ENCODE measurements around the gene TMEM239. TPM values are rescaled to one million over a fixed set of nuclear protein-coding genes. Genes with fewer than 3 reads are reported as not detected.
A peak's percentile ranks its signal among the peaks of the same experiment; 100 is the strongest.

TMEM239 gene
- polyA plus RNA-seq, 1 of the 3 experiments (the other 2 are of a cell fraction), result 0.02 TPM

DNA sequence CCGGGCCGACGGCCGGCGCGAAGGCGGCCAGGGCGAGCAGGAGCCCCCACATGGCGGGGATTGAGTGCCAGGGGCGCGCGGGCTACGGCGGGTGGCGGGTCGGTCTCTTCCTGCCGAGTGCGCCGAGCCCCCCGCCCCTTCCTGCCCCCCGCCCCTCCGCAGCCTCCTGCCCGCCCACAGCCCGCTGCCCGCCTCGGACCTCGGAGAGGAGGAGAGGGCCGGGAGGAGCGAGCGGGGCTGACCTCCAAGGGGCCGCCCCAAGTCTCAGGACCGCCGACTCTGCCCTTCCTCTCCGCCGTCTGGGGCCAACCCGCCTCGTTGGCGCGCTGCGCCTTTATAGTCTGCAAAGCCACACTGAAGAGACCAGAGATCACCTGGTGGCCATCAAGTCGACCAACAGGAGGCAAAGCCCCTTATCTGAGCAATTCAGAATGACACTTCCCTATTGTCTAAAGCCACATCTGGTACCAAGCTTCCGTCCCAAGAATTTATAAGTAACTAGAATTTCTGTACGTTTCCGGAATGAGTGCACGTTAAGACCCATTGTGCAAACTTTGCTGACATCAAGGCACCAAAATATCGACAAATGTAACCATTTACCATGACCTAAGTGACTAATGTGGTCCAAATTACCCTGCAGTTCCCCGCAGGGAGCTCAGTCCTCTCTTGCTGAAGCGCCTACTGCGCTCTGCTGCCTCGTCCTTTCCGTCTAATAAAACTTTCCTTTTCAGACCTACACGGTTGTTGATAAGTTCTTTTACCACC is 15.5 kb upstream of the TMEM239 start, which contains the start of gene CPXM1:
CPXM1 (minus strand) TSS at position 107 of the 765 bp plus-strand sequence; CDS start at position 52, 55 bp downstream.
- Histone ChIP-seq H3K27ac (ENCODE audit: low read depth in 2 of 2, low read length in 1 of 2) (peak within 1 kb of the TSS in 1 of 2 experiments; percentile 83; a peak in 2 of 4 replicates), H3K4me2 (peak within 1 kb of the TSS; percentile 78), H3K4me1 (ENCODE audit: control insufficient read depth in 1 of 2, insufficient read depth in 2 of 2, low read depth in 1 of 2, low read length in 1 of 2) (peaks cover 0 to 14% of the 10 kb centered on the region in 2 experiments; a peak in 1 of 4 replicates), H3K4me3 (ENCODE audit: low read depth in 2 of 2, low read length in 1 of 2) (peak within 1 kb of the TSS; percentile 53 to 60), H3K27me3 (ENCODE audit: insufficient read depth) (no peaks in the 10 kb centered on the region), H3K9me2 (no peaks in the 10 kb centered on the region), H3K9me3 (no peaks in the 10 kb centered on the region), H3K79me2 (ENCODE audit: insufficient read depth) (no peaks in the 10 kb centered on the region), H3K36me3 (replicated peaks in 1 of 2; ENCODE audit: control insufficient read depth in 1 of 2, insufficient read depth in 2 of 2, low read length in 1 of 2) (peaks cover 0 to 15% of the 10 kb centered on the region in 2 experiments), H3F3A (replicated peaks; ENCODE audit: insufficient read depth) (no peaks in the 10 kb centered on the region), H4K20me1 (ENCODE audit: insufficient read depth) (no peaks in the 10 kb centered on the region), H2AFZ (ENCODE audit: low read depth) (peak within 1 kb of the TSS; percentile 87; the same call in 1 of the 2 replicates), H3K9ac (peak within 1 kb of the TSS; percentile 28)
- 30% methylated on average over 23 of the region's 52 CpGs for WGBS (ENCODE audit: low lambda C conversion rate)
- CTCF ChIA-PET, result interaction anchor here (0.9 to 1.5 kb wide), 5 partner anchors 14 to 71 kb away, joined by 3 to 4 read pairs (median 3); partner anchors contain the start of gene C20orf141
- POLR2A ChIA-PET, result interaction anchor here (0.8 to 2.9 kb wide), 9 partner anchors 9 to 238 kb away, joined by 3 to 11 read pairs (median 4); partner anchors contain the start of genes C20orf141 and NOP56
- DNase-seq, result peak; percentile 98
- TF ChIP-seq ELF1 (IDR thresholded peaks at IDR 0.05) (no peak), FOXM1 (IDR thresholded peaks at IDR 0.05; ENCODE audit: low read depth) (no peak), EZH2phosphoT487 (IDR thresholded peaks at IDR 0.05; ENCODE audit: borderline replicate concordance, low read depth) (no peak), SMC3 (IDR thresholded peaks at IDR 0.05; ENCODE audit: low read depth, low read length) (0 out of 2 replicates have a peak, but pooled peaks have one; percentile 9), YY1 (IDR thresholded peaks at IDR 0.05; ENCODE audit: low read depth) (no peak), MEF2A (IDR thresholded peaks at IDR 0.05; ENCODE audit: borderline replicate concordance, low read depth) (no peak), RCOR1 (IDR thresholded peaks at IDR 0.05; ENCODE audit: low read length) (0 out of 2 replicates have a peak, but pooled peaks have one; percentile 7), RFX5 (IDR thresholded peaks at IDR 0.05; ENCODE audit: low read length) (no peak), GABPA (IDR thresholded peaks at IDR 0.05; ENCODE audit: low read depth) (no peak), TCF12 (IDR thresholded peaks at IDR 0.05) (no peak), FOXJ3 (CRISPR knock-in tag; IDR thresholded peaks at IDR 0.05) (no peak), GATA2 (CRISPR knock-in tag; IDR thresholded peaks at IDR 0.05) (no peak), CHD2 (IDR thresholded peaks at IDR 0.05; ENCODE audit: low read length, partially characterized antibody) (no peak)
- TF ChIP-seq, protein P1, sequence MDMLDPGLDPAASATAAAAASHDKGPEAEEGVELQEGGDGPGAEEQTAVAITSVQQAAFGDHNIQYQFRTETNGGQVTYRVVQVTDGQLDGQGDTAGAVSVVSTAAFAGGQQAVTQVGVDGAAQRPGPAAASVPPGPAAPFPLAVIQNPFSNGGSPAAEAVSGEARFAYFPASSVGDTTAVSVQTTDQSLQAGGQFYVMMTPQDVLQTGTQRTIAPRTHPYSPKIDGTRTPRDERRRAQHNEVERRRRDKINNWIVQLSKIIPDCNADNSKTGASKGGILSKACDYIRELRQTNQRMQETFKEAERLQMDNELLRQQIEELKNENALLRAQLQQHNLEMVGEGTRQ (IDR thresholded peaks at IDR 0.05; ENCODE audit: borderline replicate concordance, low read depth, low read length), result no peak
- TF ChIP-seq, protein P2, sequence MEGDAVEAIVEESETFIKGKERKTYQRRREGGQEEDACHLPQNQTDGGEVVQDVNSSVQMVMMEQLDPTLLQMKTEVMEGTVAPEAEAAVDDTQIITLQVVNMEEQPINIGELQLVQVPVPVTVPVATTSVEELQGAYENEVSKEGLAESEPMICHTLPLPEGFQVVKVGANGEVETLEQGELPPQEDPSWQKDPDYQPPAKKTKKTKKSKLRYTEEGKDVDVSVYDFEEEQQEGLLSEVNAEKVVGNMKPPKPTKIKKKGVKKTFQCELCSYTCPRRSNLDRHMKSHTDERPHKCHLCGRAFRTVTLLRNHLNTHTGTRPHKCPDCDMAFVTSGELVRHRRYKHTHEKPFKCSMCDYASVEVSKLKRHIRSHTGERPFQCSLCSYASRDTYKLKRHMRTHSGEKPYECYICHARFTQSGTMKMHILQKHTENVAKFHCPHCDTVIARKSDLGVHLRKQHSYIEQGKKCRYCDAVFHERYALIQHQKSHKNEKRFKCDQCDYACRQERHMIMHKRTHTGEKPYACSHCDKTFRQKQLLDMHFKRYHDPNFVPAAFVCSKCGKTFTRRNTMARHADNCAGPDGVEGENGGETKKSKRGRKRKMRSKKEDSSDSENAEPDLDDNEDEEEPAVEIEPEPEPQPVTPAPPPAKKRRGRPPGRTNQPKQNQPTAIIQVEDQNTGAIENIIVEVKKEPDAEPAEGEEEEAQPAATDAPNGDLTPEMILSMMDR (IDR thresholded peaks at IDR 0.05), result no peak
- TF ChIP-seq, protein P3, sequence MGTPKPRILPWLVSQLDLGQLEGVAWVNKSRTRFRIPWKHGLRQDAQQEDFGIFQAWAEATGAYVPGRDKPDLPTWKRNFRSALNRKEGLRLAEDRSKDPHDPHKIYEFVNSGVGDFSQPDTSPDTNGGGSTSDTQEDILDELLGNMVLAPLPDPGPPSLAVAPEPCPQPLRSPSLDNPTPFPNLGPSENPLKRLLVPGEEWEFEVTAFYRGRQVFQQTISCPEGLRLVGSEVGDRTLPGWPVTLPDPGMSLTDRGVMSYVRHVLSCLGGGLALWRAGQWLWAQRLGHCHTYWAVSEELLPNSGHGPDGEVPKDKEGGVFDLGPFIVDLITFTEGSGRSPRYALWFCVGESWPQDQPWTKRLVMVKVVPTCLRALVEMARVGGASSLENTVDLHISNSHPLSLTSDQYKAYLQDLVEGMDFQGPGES (IDR thresholded peaks at IDR 0.05; ENCODE audit: low read depth, low read length), result no peak
